Natural killer cell (primary cell): Measurements from ENCODE around the gene FAM120C. TPM values are rescaled to one million over a fixed set of nuclear protein-coding genes. Genes with fewer than 3 reads are reported as not detected.
A peak's percentile ranks its signal among the peaks of the same experiment; 100 is the strongest.

Source experiments
- ATAC-seq, 3 donors: fragments of 150-1000 bp in 2 of 3; fragments of 200-7000 bp in 1 of 3; cut with Tn5 transposase; 1 replicate in 1 of 3; 2 replicates in 2 of 3; pipeline ENCODE4 v1.10.0; 2021; ENCODE audit warnings: mild to moderate bottlenecking in 2 of 3, moderate library complexity in 2 of 3
- DNase-seq, 2 donors: peaks; one replicate each; pipeline versions ENCODE4 v3.0.0 to v3.0.0-alpha.2; 2013 to 2021; ENCODE audit warnings: mixed read lengths in 1 of 2
- H3K27ac ChIP-seq: one replicate; pipeline ENCODE4 v1.5.1; 2013; ENCODE audit warnings: mild to moderate bottlenecking, low read length
- H3K27me3 ChIP-seq: one replicate; pipeline ENCODE4 v1.6.1; 2013; ENCODE audit warnings: low read length; ENCODE audit not compliant: control insufficient read depth, insufficient read depth
- H3K36me3 ChIP-seq: one replicate; pipeline ENCODE4 v1.6.1; 2013; ENCODE audit warnings: low read length; ENCODE audit not compliant: control insufficient read depth, insufficient read depth
- H3K4me1 ChIP-seq: one replicate; pipeline ENCODE4 v1.6.1; 2013; ENCODE audit warnings: low read length; ENCODE audit not compliant: control insufficient read depth, insufficient read depth
- H3K4me3 ChIP-seq: one replicate; pipeline ENCODE4 v1.5.1; 2013; ENCODE audit warnings: low read length
- H3K9me3 ChIP-seq: one replicate; pipeline ENCODE4 v1.6.1; 2013; ENCODE audit warnings: low read length; ENCODE audit not compliant: control insufficient read depth, insufficient read depth
- H3K27ac Mint-ChIP-seq, 2 donors: one replicate each; pipeline ENCODE4 v1.8.0; 2022; ENCODE audit warnings: mild to moderate bottlenecking in 2 of 2, mixed read lengths in 2 of 2, moderate library complexity in 1 of 2
- H3K27me3 Mint-ChIP-seq, 2 donors: one replicate each; pipeline ENCODE4 v1.8.0; 2022; ENCODE audit warnings: low read depth in 2 of 2, mixed read lengths in 2 of 2
- H3K36me3 Mint-ChIP-seq: one replicate; pipeline ENCODE4 v1.8.0; 2022; ENCODE audit warnings: mixed read lengths
- H3K4me1 Mint-ChIP-seq, 2 donors: one replicate each; pipeline ENCODE4 v1.8.0; 2022; ENCODE audit warnings: mixed read lengths in 2 of 2
- H3K4me3 Mint-ChIP-seq: one replicate; pipeline ENCODE4 v1.8.0; 2022; ENCODE audit warnings: mild to moderate bottlenecking, moderate library complexity, mixed read lengths
- H3K9me3 Mint-ChIP-seq, 2 donors: one replicate each; pipeline ENCODE4 v1.8.0; 2022; ENCODE audit warnings: mixed read lengths in 2 of 2
- WGBS: methylation state at CpG from one replicate; pipeline ENCODE4 v1.1.7; 2013; ENCODE audit warnings: missing lambda C conversion rate; ENCODE audit not compliant: insufficient coverage; 5-methylcytosine and 5-hydroxymethylcytosine counted together
- intact Hi-C: fragments of 100-400 bp; cut with micrococcal nuclease; formaldehyde crosslinking; loops from one replicate; pipeline ENCODE4 v1.14.2; 2022
- total RNA-seq, 4 donors: library from RNA; stranded (reverse); fragments of 120-200 nt in 1 of 4; gene quantifications; one replicate each; pipeline versions ENCODE4 v1.2.3 to v1.2.4, GENCODE V29; 2013 to 2022
- TF ChIP-seq, protein P1 (sequence below): fragments of 200-600 bp; IDR thresholded peaks from one replicate; pipeline ENCODE4 v1.8.0; 2022; ENCODE audit warnings: antibody characterized with exemption

The FAM120C gene
- total RNA-seq, 3 donors from 2014 or later (not counting 1 experiment from before 2014, with no cell fraction given): 9.5 to 15.4 (median 11.8) TPM

DNA sequence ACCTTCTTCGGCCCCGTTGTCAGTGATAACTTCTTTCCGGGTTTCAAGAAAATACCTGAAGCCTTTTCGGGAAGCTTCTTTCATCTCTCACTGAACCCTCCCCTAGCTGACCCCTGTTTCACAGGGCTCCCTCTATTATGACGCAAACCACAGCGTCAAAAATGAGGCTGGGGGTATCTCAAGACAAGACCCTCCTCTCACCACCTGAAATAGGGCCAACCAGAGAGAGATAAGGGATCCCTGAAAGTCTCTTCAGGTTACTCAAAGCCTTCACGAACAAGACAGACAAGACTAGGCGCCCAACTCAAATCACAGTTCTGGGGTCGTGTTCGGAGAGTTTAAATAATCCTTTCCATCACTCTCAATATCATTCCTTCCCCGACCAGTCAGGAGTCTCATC is 140.0 kb downstream of the FAM120C start:
- Histone ChIP-seq H3K36me3 (peaks cover 16% of the 10 kb centered on the region), H3K4me1 (peaks cover 18% of the 10 kb centered on the region), H3K27ac (peak overlapping the region; percentile 92), H3K27me3 (no peaks in the 10 kb centered on the region), H3K4me3 (peak overlapping the region; percentile 83), H3K9me3 (no peaks in the 10 kb centered on the region)
- Mint-ChIP-seq H3K27ac (peak overlapping the region; percentile 91 to 94), H3K9me3 (no peaks in the 10 kb centered on the region), H3K4me3 (peak overlapping the region; percentile 95), H3K27me3 (no peaks in the 10 kb centered on the region), H3K36me3 (no peaks in the 10 kb centered on the region), H3K4me1 (peaks cover 8 to 13% of the 10 kb centered on the region in 2 donors)
- TF ChIP-seq, protein P1, sequence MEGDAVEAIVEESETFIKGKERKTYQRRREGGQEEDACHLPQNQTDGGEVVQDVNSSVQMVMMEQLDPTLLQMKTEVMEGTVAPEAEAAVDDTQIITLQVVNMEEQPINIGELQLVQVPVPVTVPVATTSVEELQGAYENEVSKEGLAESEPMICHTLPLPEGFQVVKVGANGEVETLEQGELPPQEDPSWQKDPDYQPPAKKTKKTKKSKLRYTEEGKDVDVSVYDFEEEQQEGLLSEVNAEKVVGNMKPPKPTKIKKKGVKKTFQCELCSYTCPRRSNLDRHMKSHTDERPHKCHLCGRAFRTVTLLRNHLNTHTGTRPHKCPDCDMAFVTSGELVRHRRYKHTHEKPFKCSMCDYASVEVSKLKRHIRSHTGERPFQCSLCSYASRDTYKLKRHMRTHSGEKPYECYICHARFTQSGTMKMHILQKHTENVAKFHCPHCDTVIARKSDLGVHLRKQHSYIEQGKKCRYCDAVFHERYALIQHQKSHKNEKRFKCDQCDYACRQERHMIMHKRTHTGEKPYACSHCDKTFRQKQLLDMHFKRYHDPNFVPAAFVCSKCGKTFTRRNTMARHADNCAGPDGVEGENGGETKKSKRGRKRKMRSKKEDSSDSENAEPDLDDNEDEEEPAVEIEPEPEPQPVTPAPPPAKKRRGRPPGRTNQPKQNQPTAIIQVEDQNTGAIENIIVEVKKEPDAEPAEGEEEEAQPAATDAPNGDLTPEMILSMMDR: no peak
- intact Hi-C loops: loop anchor here (5.0 to 10.0 kb wide), 2 partner anchors 402 to 594 kb away; partner anchors contain the start of gene TSR2
- DNase-seq: peak in 1 of 2 donors; percentile 24
- no peak for ATAC-seq
- 2% methylated on average over 7 of the region's 11 CpGs for WGBS

DNA sequence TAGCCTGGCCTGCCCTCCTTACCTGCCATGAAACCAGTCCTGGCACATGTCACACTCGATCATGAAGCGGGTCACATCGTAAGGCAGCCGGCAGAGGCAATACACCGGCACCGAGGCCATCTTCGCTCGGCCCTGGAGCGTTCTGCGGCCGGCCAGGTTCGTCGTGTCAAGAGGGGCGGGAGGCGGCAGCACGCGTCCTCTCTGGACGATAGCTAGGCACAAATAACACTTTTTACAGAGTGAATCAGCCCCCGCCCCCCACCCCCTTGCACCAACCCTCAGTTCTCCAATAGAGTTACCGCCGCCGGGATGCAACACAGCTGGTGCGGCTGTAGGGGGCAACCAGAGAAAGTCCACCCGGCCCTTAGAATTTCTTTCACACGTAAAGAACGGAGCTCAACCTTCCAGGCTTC is 140.4 kb downstream of the FAM120C start:
- no peaks in the 10 kb centered on the region for H3K27me3 ChIP-seq
- intact Hi-C loops: loop anchor here (5.0 to 10.0 kb wide), 2 partner anchors 402 to 595 kb away; partner anchors contain the start of gene TSR2
- peak overlapping the region; percentile 83 for H3K4me3 ChIP-seq
- Mint-ChIP-seq H3K4me1 (peaks cover 8 to 13% of the 10 kb centered on the region in 2 donors), H3K4me3 (peak overlapping the region; percentile 95), H3K27me3 (no peaks in the 10 kb centered on the region), H3K9me3 (no peaks in the 10 kb centered on the region), H3K36me3 (no peaks in the 10 kb centered on the region), H3K27ac (peak overlapping the region; percentile 91 to 94)
- H3K4me1 ChIP-seq: peaks cover 18% of the 10 kb centered on the region
- peak; percentile 23 to 63 for DNase-seq
- H3K9me3 ChIP-seq: no peaks in the 10 kb centered on the region
- peaks cover 16% of the 10 kb centered on the region for H3K36me3 ChIP-seq
- H3K27ac ChIP-seq: peak overlapping the region; percentile 45
- peak in 1 of 3 donors; percentile 12 for ATAC-seq
- WGBS: 12% methylated on average over 25 of the region's 26 CpGs
- TF ChIP-seq, protein P1: no peak

DNA sequence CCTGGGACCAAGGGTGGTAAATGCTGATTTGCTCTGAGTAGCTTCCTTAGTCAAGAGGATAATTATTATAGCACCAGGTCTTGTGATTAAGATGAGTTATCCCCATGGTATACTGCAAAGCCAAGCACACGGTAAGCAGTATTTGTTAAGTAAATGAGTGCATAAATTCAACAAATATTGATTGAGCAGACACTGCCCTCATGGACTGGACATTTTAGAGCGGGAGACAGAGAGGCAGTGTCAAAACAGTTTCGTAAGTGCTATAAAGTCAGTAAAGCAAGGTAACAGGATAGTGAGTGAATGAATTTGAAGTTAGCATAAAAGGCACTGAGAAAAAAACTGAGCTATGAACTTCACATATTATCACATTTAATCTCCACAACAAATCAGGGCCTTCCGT is 152.7 kb downstream of the FAM120C start:
- 95% methylated on average over 4 of the region's 4 CpGs for WGBS
- H3K4me3 ChIP-seq: no peak overlapping the region
- TF ChIP-seq, protein P1: no peak

More for the DNA sequence above, 152.7 kb downstream of the FAM120C start:
- Mint-ChIP-seq H3K27me3 (no peaks in the 10 kb centered on the region), H3K36me3 (no peaks in the 10 kb centered on the region), H3K9me3 (no peaks in the 10 kb centered on the region), H3K27ac (no peak overlapping the region), H3K4me3 (no peak overlapping the region), H3K4me1 (peaks cover 0 to 45% of the 10 kb centered on the region in 2 donors)
- Histone ChIP-seq H3K36me3 (peaks cover 40% of the 10 kb centered on the region), H3K4me1 (no peaks in the 10 kb centered on the region), H3K9me3 (no peaks in the 10 kb centered on the region), H3K27me3 (no peaks in the 10 kb centered on the region), H3K27ac (no peak overlapping the region)
- no peak for DNase-seq
- ATAC-seq: no peak
- intact Hi-C loops: no loop called here
